Measurements from ENCODE around the gene NOXA1. TPM values are rescaled to one million over a fixed set of nuclear protein-coding genes. Genes with fewer than 3 reads are reported as not detected.

NOXA1 gene
- total and polyA plus RNA-seq, 9 of the 15 experiments (the other 6 are each of a cell fraction or from before 2014, with no cell fraction given), result 0.07 to 1.2 (median 0.20) TPM; not detected in 4

DNA sequence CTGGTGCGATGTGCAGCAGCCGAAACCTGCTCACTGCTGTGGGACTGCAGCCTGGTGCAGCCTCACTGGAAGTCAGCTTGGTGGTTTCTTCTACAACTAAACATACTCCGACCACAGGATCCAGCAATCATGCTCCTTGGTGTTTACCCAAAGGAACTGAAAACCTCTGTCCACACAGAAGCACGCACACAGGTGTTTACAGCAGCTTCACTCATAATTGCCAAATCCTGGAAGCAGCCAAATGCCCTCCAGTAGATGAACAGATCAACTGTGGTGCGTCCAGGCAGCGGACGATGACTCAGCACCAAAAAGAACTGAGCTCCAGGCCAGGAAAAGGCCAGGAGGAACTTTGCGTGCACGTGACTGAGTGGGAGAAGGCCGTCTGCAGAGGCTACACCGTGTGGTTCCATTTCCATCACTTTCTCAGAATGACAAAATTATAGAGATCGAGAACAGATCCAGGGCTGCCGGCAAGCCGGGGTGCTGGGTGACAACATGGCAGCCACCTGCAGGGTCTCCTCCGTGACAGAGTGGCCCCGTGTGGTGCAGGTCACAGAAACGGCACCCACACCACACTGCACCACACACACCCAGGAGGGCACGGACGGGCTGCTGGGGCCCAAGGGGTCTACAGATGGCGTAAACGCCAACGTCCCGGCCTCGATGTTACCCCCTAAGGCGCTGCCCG lies 59.0 kb downstream of the NOXA1 start (continued):
- TF ChIP-seq SMARCA5 (IDR thresholded peaks at IDR 0.05) (no peak), PPARD (CRISPR knock-in tag; IDR thresholded peaks at IDR 0.05) (no peak), ZNF740 (CRISPR knock-in tag; IDR thresholded peaks at IDR 0.05) (no peak), ZNF740 (tag; IDR thresholded peaks at IDR 0.05) (peak in 1 of 2 experiments; percentile 59; a peak in 1 of 4 replicates), ZBED1 (IDR thresholded peaks at IDR 0.05) (no peak), ZBTB17 (CRISPR knock-in tag; IDR thresholded peaks at IDR 0.05) (no peak), SMAD4 (CRISPR knock-in tag; conservative IDR thresholded peaks at IDR 0.05) (peak; percentile 77), ZNF384 (IDR thresholded peaks at IDR 0.05; ENCODE audit: low read depth, low read length) (no peak), CBX5 (IDR thresholded peaks at IDR 0.05; ENCODE audit: borderline replicate concordance, low read depth) (no peak), MED1 (CRISPR knock-in tag; IDR thresholded peaks at IDR 0.05; ENCODE audit: borderline replicate concordance) (no peak), ZNF217 (CRISPR knock-in tag; IDR thresholded peaks at IDR 0.05) (no peak), POLR2B (IDR thresholded peaks at IDR 0.05; ENCODE audit: low read depth, partially characterized antibody) (no peak), TCFL5 (CRISPR knock-in tag; conservative IDR thresholded peaks at IDR 0.05) (no peak), E2F3 (CRISPR knock-in tag; IDR thresholded peaks at IDR 0.05) (no peak), FOS (IDR thresholded peaks at IDR 0.05; ENCODE audit: extremely low read depth, insufficient read length) (no peak), PKNOX1 (IDR thresholded peaks at IDR 0.05) (no peak), MXD1 (CRISPR knock-in tag; IDR thresholded peaks at IDR 0.05; ENCODE audit: borderline replicate concordance, poor library complexity, severe bottlenecking) (no peak), GTF2A2 (tag; IDR thresholded peaks at IDR 0.05) (no peak)
- TF ChIP-seq, protein P1, sequence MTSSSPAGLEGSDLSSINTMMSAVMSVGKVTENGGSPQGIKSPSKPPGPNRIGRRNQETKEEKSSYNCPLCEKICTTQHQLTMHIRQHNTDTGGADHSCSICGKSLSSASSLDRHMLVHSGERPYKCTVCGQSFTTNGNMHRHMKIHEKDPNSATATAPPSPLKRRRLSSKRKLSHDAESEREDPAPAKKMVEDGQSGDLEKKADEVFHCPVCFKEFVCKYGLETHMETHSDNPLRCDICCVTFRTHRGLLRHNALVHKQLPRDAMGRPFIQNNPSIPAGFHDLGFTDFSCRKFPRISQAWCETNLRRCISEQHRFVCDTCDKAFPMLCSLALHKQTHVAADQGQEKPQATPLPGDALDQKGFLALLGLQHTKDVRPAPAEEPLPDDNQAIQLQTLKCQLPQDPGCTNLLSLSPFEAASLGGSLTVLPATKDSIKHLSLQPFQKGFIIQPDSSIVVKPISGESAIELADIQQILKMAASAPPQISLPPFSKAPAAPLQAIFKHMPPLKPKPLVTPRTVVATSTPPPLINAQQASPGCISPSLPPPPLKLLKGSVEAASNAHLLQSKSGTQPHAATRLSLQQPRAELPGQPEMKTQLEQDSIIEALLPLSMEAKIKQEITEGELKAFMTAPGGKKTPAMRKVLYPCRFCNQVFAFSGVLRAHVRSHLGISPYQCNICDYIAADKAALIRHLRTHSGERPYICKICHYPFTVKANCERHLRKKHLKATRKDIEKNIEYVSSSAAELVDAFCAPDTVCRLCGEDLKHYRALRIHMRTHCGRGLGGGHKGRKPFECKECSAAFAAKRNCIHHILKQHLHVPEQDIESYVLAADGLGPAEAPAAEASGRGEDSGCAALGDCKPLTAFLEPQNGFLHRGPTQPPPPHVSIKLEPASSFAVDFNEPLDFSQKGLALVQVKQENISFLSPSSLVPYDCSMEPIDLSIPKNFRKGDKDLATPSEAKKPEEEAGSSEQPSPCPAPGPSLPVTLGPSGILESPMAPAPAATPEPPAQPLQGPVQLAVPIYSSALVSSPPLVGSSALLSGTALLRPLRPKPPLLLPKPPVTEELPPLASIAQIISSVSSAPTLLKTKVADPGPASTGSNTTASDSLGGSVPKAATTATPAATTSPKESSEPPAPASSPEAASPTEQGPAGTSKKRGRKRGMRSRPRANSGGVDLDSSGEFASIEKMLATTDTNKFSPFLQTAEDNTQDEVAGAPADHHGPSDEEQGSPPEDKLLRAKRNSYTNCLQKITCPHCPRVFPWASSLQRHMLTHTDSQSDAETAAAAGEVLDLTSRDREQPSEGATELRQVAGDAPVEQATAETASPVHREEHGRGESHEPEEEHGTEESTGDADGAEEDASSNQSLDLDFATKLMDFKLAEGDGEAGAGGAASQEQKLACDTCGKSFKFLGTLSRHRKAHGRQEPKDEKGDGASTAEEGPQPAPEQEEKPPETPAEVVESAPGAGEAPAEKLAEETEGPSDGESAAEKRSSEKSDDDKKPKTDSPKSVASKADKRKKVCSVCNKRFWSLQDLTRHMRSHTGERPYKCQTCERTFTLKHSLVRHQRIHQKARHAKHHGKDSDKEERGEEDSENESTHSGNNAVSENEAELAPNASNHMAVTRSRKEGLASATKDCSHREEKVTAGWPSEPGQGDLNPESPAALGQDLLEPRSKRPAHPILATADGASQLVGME (CRISPR knock-in tag; IDR thresholded peaks at IDR 0.05), result peak; percentile 60; the same call in 1 of the 2 replicates
- TF ChIP-seq, protein P2, sequence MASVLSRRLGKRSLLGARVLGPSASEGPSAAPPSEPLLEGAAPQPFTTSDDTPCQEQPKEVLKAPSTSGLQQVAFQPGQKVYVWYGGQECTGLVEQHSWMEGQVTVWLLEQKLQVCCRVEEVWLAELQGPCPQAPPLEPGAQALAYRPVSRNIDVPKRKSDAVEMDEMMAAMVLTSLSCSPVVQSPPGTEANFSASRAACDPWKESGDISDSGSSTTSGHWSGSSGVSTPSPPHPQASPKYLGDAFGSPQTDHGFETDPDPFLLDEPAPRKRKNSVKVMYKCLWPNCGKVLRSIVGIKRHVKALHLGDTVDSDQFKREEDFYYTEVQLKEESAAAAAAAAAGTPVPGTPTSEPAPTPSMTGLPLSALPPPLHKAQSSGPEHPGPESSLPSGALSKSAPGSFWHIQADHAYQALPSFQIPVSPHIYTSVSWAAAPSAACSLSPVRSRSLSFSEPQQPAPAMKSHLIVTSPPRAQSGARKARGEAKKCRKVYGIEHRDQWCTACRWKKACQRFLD (CRISPR knock-in tag; IDR thresholded peaks at IDR 0.05), result peak; percentile 93
